ENCODE measurements around the gene MOB3C.

GRCh38 chr1:46645815-46646214 is 29.2 kb upstream of the MOB3C start:
- TF ChIP-seq CTCF (IDR thresholded peaks at IDR 0.05; ENCODE audit: insufficient read depth, low read length, poor library complexity, severe bottlenecking) (no peak), EZH2phosphoT487 (conservative IDR thresholded peaks at IDR 0.05; ENCODE audit: low read length) (no peak)

Measured in SU-DHL-6 (cell line).